Stomach (tissue), 4 donors: Measurements from ENCODE around the gene MAGI2.

ENCODE experiments used
- EP300 ChIP-seq: sonication (generic); formaldehyde crosslinking; IDR thresholded peaks from one replicate; pipeline ENCODE4 v1.6.1; 2017; ENCODE audit warnings: antibody characterized with exemption
- POLR2AphosphoS5 ChIP-seq, 3 donors: sonication (generic); formaldehyde crosslinking; IDR thresholded peaks; one replicate each; pipeline ENCODE4 v1.6.1; 2016; ENCODE audit warnings: antibody characterized with exemption in 3 of 3

DNA sequence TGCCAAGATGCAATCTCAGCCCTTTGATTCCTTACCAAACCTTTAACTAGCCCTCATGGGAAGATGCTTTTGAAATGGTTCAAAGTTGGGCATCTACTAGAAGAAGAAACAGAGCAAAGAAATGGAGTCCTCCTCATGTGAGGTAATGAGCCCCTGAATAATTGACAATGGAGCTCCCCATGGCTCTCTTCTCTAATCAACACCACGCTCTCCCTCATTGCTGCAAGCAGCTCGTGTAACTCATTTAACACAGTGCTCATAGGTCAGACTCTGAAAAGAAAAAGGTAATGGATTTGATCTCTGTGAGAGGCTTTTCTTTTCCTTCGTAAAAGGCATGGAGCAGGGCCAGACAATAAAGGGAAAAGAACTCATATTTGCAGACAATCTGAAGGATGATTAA is 1342.1 kb downstream of the MAGI2 start:
- TF ChIP-seq EP300 (no peak), POLR2AphosphoS5 (IDR thresholded peaks at IDR 0.05) (no peak)
